GM23248 (cell line): ENCODE data around the gene MMP1.

ENCODE experiments used
- EZH2 ChIP-seq: fragments of 200-600 bp; sonication (generic); IDR thresholded peaks from 2 replicates; pipeline ENCODE4 v1.6.1; 2018; ENCODE audit warnings: antibody characterized with exemption, mild to moderate bottlenecking; ENCODE audit not compliant: insufficient read depth, poor library complexity, severe bottlenecking
- EZH2phosphoT487 ChIP-seq: fragments of 200-600 bp; sonication (generic); IDR thresholded peaks from 2 replicates; pipeline ENCODE4 v1.6.1; 2018; ENCODE audit warnings: antibody characterized with exemption, moderate library complexity, mild to moderate bottlenecking, low read depth; ENCODE audit not compliant: insufficient read depth

DNA sequence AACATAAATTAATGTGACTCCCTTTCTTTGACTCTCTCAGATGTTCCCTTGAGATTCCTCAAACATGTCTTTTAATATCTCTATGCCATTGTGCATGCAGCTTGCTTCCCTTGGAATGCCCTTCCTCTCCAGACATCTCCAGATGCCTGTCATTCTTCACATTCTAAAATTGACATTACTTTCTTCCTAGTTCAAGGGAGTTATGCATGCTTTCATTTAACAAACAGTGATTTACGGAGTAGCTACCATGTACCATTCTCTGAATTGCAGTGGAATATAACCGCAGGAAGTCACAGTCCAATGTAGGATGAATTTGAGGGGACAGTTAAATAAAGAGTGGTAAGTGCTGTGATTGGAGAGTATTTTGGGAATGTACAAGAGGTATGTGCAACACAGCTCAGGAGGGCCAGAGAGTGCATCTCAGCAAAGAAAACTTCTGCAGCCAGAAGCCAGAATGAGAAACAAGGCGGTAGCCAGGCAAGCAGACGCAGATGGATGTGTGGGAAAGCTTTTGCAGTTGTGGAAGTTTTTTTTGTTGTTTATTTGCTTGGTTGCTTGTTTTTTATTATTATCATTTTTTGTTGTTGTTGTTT is 36.2 kb downstream of the MMP1 start:
- TF ChIP-seq EZH2 (no peak), EZH2phosphoT487 (no peak)
